ENCODE measurements around the gene MXRA8.

Gene MXRA8

DNA sequence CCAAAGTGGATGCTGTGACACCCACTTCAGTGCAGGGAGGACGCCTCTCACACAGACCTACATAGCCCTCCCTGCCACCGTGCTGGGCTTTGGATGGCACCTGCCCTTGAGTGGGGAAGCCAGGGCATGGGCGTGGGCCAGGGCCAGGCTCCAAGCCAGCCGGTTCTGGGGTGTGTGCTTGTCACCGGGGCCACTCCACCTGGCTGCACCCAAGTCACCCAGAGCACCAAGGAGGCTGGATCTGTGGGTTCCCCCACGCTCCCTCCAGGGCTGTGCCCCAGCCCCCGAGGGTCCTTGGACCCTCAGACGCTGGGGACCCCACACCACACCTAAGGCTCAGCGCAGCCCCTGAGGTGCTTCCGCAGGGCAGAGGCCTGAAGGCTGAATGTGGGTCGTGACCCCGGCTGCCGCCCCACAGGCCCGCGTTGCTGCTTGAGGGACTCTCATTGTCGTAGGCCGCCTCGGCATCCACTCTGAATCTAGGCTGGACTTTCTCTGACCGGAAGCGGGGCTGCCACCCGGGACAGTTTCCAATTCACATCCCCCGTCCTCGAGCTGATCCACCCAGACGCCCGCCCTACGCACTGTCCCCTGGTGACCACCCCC lies 1.5 kb downstream of the MXRA8 start:
- WGBS (ENCODE audit: extremely low coverage, insufficient coverage, low lambda C conversion rate) = no CpG with 5 or more reads among the region's 26 CpGs
- DNase-seq = no peak
- Histone ChIP-seq H3K9ac (ENCODE audit: low read length) (no peak overlapping the region), H3K36me3 (ENCODE audit: control insufficient read depth, insufficient read depth, low read length) (no peaks in the 10 kb centered on the region), H4K5ac (ENCODE audit: low read length) (no peak overlapping the region), H3K23ac (ENCODE audit: low read length) (no peak overlapping the region), H2BK5ac (ENCODE audit: low read length) (no peak overlapping the region), H3K27me3 (ENCODE audit: insufficient read depth, low read length, poor library complexity) (peaks cover 6% of the 10 kb centered on the region), H2AK5ac (ENCODE audit: low read length) (no peak overlapping the region), H3K79me1 (ENCODE audit: low read length) (no peaks in the 10 kb centered on the region), H3K27ac (ENCODE audit: low read depth, low read length) (no peak overlapping the region), H3K4me1 (ENCODE audit: control insufficient read depth, low read depth, low read length) (peaks cover 3% of the 10 kb centered on the region), H3K79me2 (ENCODE audit: control insufficient read depth, insufficient read depth, low read length) (no peaks in the 10 kb centered on the region), H2BK120ac (ENCODE audit: low read depth, low read length) (no peak overlapping the region), H3K4ac (ENCODE audit: low read depth, low read length) (no peak overlapping the region), H4K8ac (ENCODE audit: low read depth, low read length) (no peak overlapping the region), H3K56ac (ENCODE audit: low read length) (no peak overlapping the region), H3K18ac (ENCODE audit: low read length) (no peak overlapping the region), H2BK15ac (replicated peaks; ENCODE audit: low read depth) (no peak overlapping the region), H3K4me2 (ENCODE audit: low read length) (no peak overlapping the region), H3K4me3 (ENCODE audit: low read length) (no peak overlapping the region)

DNA sequence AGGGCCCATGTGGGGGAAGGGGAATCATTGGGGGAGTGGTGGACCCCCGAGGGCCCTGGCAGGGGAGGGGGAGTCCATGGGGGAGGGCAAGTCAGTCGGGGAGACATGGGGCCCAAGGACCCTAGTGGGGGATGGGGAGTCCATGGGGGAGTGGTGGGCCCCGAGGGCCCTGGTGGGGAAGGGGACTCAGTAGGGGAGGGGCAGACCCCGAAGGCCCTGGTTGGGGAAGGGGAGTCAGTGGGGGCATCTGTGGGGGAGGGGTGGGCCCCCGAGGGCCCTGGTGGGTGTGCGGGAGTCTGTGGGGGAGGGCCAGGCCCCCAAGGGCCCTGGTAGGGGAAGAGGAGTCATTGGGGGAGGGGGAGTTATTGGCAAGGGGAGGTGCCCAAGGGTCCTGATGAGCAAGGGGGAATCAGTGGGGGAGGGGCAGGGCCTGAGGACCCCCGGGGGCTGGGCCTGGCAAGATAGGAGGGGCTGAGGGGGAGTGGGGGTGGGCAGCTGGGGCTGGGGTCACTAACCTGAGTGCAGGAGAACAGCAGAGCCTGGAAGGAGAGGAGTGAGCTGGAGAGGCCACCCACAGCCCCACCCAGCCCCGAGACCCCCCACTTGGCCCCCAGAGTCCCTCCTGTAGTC lies 2.1 kb downstream of the MXRA8 start:
- Histone ChIP-seq H3K27me3 (ENCODE audit: insufficient read depth, low read length, poor library complexity) (peaks cover 6% of the 10 kb centered on the region), H3K27ac (ENCODE audit: low read depth, low read length) (no peak overlapping the region), H3K18ac (ENCODE audit: low read length) (no peak overlapping the region), H3K9ac (ENCODE audit: low read length) (no peak overlapping the region), H3K4me3 (ENCODE audit: low read length) (no peak overlapping the region), H4K5ac (ENCODE audit: low read length) (no peak overlapping the region), H3K4me2 (ENCODE audit: low read length) (no peak overlapping the region), H3K4me1 (ENCODE audit: control insufficient read depth, low read depth, low read length) (peaks cover 3% of the 10 kb centered on the region), H2BK15ac (replicated peaks; ENCODE audit: low read depth) (no peak overlapping the region), H2BK5ac (ENCODE audit: low read length) (no peak overlapping the region), H3K4ac (ENCODE audit: low read depth, low read length) (no peak overlapping the region), H3K56ac (ENCODE audit: low read length) (no peak overlapping the region), H3K36me3 (ENCODE audit: control insufficient read depth, insufficient read depth, low read length) (no peaks in the 10 kb centered on the region), H4K8ac (ENCODE audit: low read depth, low read length) (no peak overlapping the region), H3K79me1 (ENCODE audit: low read length) (no peaks in the 10 kb centered on the region), H2AK5ac (ENCODE audit: low read length) (no peak overlapping the region), H3K23ac (ENCODE audit: low read length) (no peak overlapping the region), H2BK120ac (ENCODE audit: low read depth, low read length) (no peak overlapping the region), H3K79me2 (ENCODE audit: control insufficient read depth, insufficient read depth, low read length) (no peaks in the 10 kb centered on the region)
- no CpG with 5 or more reads among the region's 8 CpGs for WGBS (ENCODE audit: extremely low coverage, insufficient coverage, low lambda C conversion rate)
- DNase-seq = no peak

DNA sequence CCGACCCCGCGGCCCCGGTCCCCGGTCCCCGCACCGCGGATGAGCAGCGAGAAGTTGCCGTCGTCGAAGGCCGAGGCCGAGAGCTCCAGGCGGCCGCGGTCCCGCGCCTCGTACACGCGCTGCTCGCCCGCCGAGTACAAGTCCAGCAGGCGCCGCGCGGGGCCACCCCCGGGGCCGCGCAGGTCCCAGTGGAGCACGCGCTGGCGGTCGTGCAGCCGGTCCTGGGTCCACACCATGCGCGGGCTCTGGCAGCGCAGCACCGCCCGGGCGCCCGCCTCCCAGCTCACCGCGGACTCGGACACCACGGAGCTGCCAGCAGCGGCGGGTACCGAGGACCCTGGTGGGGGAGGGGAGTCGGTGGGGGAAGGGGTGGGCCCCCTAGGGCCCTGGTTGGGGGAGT lies 2.9 kb downstream of the MXRA8 start:
- Histone ChIP-seq H3K4ac (ENCODE audit: low read depth, low read length) (no peak overlapping the region), H3K79me1 (ENCODE audit: low read length) (no peaks in the 10 kb centered on the region)

DNA sequence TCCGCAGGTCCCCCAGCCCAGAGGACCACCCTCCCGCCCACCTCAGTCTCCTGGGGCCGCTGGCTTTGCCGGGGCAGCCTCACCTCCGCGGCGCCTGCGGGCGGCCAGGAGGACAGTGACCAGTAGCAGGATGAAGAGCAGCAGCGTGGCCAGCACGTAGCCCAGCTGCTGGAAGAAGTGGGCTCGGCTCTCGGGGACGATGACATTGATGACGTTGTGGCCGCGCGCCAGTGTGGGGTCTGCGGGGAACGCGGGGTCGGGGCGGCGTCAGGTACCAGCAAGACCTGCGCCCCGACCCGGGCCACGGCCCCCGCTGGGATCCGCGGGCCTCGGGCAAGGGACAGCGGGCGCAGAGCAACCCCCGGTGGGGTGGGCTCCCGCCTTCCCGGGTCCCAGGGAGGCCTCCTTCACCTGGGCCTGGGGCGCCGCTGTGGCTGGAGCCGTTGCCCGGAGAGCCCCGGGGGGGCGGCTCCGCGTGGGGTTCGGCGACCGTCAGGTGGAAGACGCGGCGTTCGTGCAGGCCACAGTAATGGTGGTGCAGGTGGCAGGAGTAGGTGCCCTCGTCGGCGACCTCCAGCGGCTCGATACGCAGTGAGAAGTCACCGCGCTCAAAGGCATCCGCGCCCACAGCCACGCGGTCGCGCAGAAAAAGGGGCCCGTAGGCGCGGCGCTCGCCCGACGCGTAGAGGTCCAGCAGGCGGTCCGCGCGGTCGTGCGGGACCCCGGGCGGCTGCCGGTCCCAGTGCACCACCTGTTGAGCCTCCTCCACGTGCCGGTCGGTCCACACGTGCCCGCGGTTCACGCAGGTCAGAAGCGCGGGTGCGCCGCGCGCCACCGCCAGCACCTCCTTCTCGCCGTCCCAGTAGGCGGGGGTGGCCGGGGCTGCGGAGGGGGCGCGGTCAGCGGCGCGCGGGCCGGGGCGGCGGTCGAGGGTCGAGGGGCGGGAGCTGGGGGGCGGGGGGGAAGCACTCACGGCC lies 3.8 kb downstream of the MXRA8 start:
- Histone ChIP-seq H3K4ac (ENCODE audit: low read depth, low read length) (peak overlapping the region; percentile 74), H3K36me3 (ENCODE audit: control insufficient read depth, insufficient read depth, low read length) (no peaks in the 10 kb centered on the region), H3K56ac (ENCODE audit: low read length) (peak overlapping the region; percentile 28), H3K23ac (ENCODE audit: low read length) (no peak overlapping the region), H3K9ac (ENCODE audit: low read length) (peak overlapping the region; percentile 24), H2BK15ac (replicated peaks; ENCODE audit: low read depth) (no peak overlapping the region), H3K27ac (ENCODE audit: low read depth, low read length) (no peak overlapping the region), H4K8ac (ENCODE audit: low read depth, low read length) (no peak overlapping the region), H4K5ac (ENCODE audit: low read length) (no peak overlapping the region), H2AK5ac (ENCODE audit: low read length) (no peak overlapping the region), H3K79me1 (ENCODE audit: low read length) (no peaks in the 10 kb centered on the region), H3K27me3 (ENCODE audit: insufficient read depth, low read length, poor library complexity) (peaks cover 6% of the 10 kb centered on the region), H3K18ac (ENCODE audit: low read length) (no peak overlapping the region), H3K79me2 (ENCODE audit: control insufficient read depth, insufficient read depth, low read length) (no peaks in the 10 kb centered on the region), H3K4me1 (ENCODE audit: control insufficient read depth, low read depth, low read length) (no peaks in the 10 kb centered on the region), H3K4me3 (ENCODE audit: low read length) (no peak overlapping the region), H2BK120ac (ENCODE audit: low read depth, low read length) (no peak overlapping the region), H2BK5ac (ENCODE audit: low read length) (no peak overlapping the region), H3K4me2 (ENCODE audit: low read length) (peak overlapping the region; percentile 5)
- no peak for DNase-seq
- no CpG with 5 or more reads among the region's 116 CpGs for WGBS (ENCODE audit: extremely low coverage, insufficient coverage, low lambda C conversion rate)

More for the DNA sequence above, 2.9 kb downstream of the MXRA8 start:
- H4K5ac ChIP-seq (ENCODE audit: low read length) = no peak overlapping the region
- H3K23ac ChIP-seq (ENCODE audit: low read length) = no peak overlapping the region
- WGBS (ENCODE audit: extremely low coverage, insufficient coverage, low lambda C conversion rate) = no CpG with 5 or more reads among the region's 52 CpGs
- no peak overlapping the region for H2AK5ac ChIP-seq (ENCODE audit: low read length)
- H3K4me3 ChIP-seq (ENCODE audit: low read length) = no peak overlapping the region
- H3K9ac ChIP-seq (ENCODE audit: low read length) = no peak overlapping the region
- H3K4me2 ChIP-seq (ENCODE audit: low read length) = no peak overlapping the region
- no peaks in the 10 kb centered on the region for H3K36me3 ChIP-seq (ENCODE audit: control insufficient read depth, insufficient read depth, low read length)
- no peak for DNase-seq
- H3K18ac ChIP-seq (ENCODE audit: low read length) = peak overlapping the region; percentile 24
- no peak overlapping the region for H2BK5ac ChIP-seq (ENCODE audit: low read length)
- H3K79me2 ChIP-seq (ENCODE audit: control insufficient read depth, insufficient read depth, low read length) = no peaks in the 10 kb centered on the region
- H4K8ac ChIP-seq (ENCODE audit: low read depth, low read length) = no peak overlapping the region
- no peak overlapping the region for H3K27ac ChIP-seq (ENCODE audit: low read depth, low read length)
- H2BK15ac ChIP-seq (replicated peaks; ENCODE audit: low read depth) = no peak overlapping the region
- H3K4me1 ChIP-seq (ENCODE audit: control insufficient read depth, low read depth, low read length) = no peaks in the 10 kb centered on the region
- H3K56ac ChIP-seq (ENCODE audit: low read length) = peak overlapping the region; percentile 34
- peaks cover 6% of the 10 kb centered on the region for H3K27me3 ChIP-seq (ENCODE audit: insufficient read depth, low read length, poor library complexity)
- H2BK120ac ChIP-seq (ENCODE audit: low read depth, low read length) = no peak overlapping the region

DNA sequence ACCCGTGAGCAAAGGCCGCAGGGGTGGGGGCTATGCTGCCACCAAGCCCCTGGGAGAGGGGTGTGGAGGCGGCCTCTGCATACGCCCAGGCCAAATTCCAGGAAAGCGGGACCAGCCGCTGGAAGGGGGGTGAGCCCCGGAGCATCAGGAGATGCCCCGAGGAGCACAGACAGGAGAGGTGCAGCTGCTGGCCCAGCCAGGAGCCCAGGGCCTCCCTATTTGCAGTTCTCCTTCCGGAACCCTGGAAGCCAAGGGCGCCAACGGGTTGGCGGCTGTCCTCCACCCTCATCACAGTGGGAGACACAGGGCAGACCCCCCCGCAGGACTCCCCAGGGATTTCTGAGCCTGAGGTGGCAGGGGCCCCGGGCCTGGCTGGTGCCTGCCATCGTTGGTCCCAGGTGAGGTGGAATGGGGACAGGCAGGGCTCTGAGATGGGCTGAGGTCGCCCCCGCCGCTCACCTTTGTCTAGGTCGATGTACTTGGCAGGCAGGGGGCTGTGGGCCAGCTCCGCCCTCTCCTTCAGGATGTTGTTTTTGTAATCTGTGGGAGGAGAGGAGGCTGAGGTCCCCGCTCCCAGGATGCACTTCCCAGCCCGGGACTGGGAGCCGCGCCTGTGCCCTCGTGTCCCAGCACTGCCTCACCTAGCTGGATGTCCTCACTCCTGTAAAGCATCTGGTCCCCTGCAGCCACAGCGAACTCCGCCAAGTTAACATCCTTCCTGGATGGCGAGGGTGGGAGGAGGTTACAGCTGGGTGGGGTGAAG lies 4.8 kb downstream of the MXRA8 start:
- H3K36me3 ChIP-seq (ENCODE audit: control insufficient read depth, insufficient read depth, low read length) = no peaks in the 10 kb centered on the region
- H2BK120ac ChIP-seq (ENCODE audit: low read depth, low read length) = no peak overlapping the region
- no peak overlapping the region for H3K27ac ChIP-seq (ENCODE audit: low read depth, low read length)
- no peak overlapping the region for H2AK5ac ChIP-seq (ENCODE audit: low read length)
- H3K9ac ChIP-seq (ENCODE audit: low read length) = peak overlapping the region; percentile 54
- H4K8ac ChIP-seq (ENCODE audit: low read depth, low read length) = no peak overlapping the region
- no peak overlapping the region for H3K4me3 ChIP-seq (ENCODE audit: low read length)
- H3K4ac ChIP-seq (ENCODE audit: low read depth, low read length) = peak overlapping the region; percentile 74
- no peak overlapping the region for H2BK5ac ChIP-seq (ENCODE audit: low read length)
- H3K4me1 ChIP-seq (ENCODE audit: control insufficient read depth, low read depth, low read length) = no peaks in the 10 kb centered on the region
- no peak overlapping the region for H3K23ac ChIP-seq (ENCODE audit: low read length)
- WGBS (ENCODE audit: extremely low coverage, insufficient coverage, low lambda C conversion rate) = no CpG with 5 or more reads among the region's 28 CpGs
- H2BK15ac ChIP-seq (replicated peaks; ENCODE audit: low read depth) = no peak overlapping the region
- no peaks in the 10 kb centered on the region for H3K79me1 ChIP-seq (ENCODE audit: low read length)
- H3K79me2 ChIP-seq (ENCODE audit: control insufficient read depth, insufficient read depth, low read length) = no peaks in the 10 kb centered on the region
- H3K4me2 ChIP-seq (ENCODE audit: low read length) = peak overlapping the region; percentile 9
- no peak overlapping the region for H3K18ac ChIP-seq (ENCODE audit: low read length)
- peak; percentile 80 for DNase-seq
- H3K27me3 ChIP-seq (ENCODE audit: insufficient read depth, low read length, poor library complexity) = peaks cover 6% of the 10 kb centered on the region
- H3K56ac ChIP-seq (ENCODE audit: low read length) = peak overlapping the region; percentile 44
- no peak overlapping the region for H4K5ac ChIP-seq (ENCODE audit: low read length)

Data from mesendoderm (in vitro differentiated cells).